HEK293 (cell line): ENCODE measurements around the gene GNG12.
A peak's percentile ranks its signal among the peaks of the same experiment; 100 is the strongest.

Source experiments
- CTCF ChIA-PET: fragments of 350-600 bp; formaldehyde crosslinking; extraction: SDS; loops from one replicate; lab custom pipeline; 2021; ENCODE audit warnings: antibody characterized with exemption; lab: Yijun Ruan, JAX
- POLR2A ChIA-PET: fragments of 300-600 bp; formaldehyde crosslinking; extraction: SDS; loops from one replicate; lab custom pipeline; 2020; ENCODE audit warnings: antibody characterized with exemption, inconsistent platforms; lab: Yijun Ruan, JAX
- H3K27ac ChIP-seq: fragments of 200-500 bp; sonication (Bioruptor generic); 2 replicates; pipeline ENCODE4 v1.5.1; 2014; ENCODE audit warnings: low read depth, low read length, control low read depth, inconsistent platforms; ENCODE audit errors: extremely low read depth
- H3K36me3 ChIP-seq, 2 experiments: fragments of 200-500 bp in 1 of 2; sonication (Bioruptor generic) in 1 of 2; 1 replicate in 1 of 2; 2 replicates in 1 of 2; pipeline ENCODE4 v1.5.1; 2014 to 2017; ENCODE audit warnings: inconsistent platforms in 2 of 2, low read length in 2 of 2; ENCODE audit not compliant: control insufficient read depth in 2 of 2, insufficient read depth in 1 of 2
- H3K4me1 ChIP-seq: fragments of 200-500 bp; sonication (Bioruptor generic); 2 replicates; pipeline ENCODE4 v1.5.1; 2014; ENCODE audit warnings: mild to moderate bottlenecking, low read length, inconsistent platforms; ENCODE audit not compliant: control insufficient read depth, insufficient read depth
- H3K4me3 ChIP-seq: 2 replicates; pipeline ENCODE4 v1.5.1; 2011; ENCODE audit warnings: low read depth, mild to moderate bottlenecking, control low read depth, low read length, moderate library complexity
- H3K9me3 ChIP-seq: fragments of 200-500 bp; sonication (Bioruptor generic); 2 replicates; pipeline ENCODE4 v1.5.1; 2014; ENCODE audit warnings: low read depth, low read length, inconsistent platforms; ENCODE audit not compliant: control insufficient read depth, insufficient read depth
- FEZF1 ChIP-seq: fragments of 450-650 bp; formaldehyde crosslinking; IDR thresholded peaks from 2 replicates; pipeline ENCODE4 v1.5.1; 2016; ENCODE audit warnings: missing biosample characterization, missing genetic modification characterization
- ZBTB26 ChIP-seq: fragments of 450-650 bp; formaldehyde crosslinking; optimal IDR thresholded peaks from 2 replicates; pipeline ENCODE3; 2016; ENCODE audit warnings: missing biosample characterization, mild to moderate bottlenecking, missing genetic modification characterization
- ZIC2 ChIP-seq: fragments of 450-650 bp; formaldehyde crosslinking; IDR thresholded peaks from 2 replicates; pipeline ENCODE4 v1.5.1; 2016; ENCODE audit warnings: missing biosample characterization, missing genetic modification characterization
- ZNF169 ChIP-seq: fragments of 450-650 bp; formaldehyde crosslinking; IDR thresholded peaks from 2 replicates; pipeline ENCODE4 v1.5.1; 2016; ENCODE audit warnings: missing biosample characterization, missing genetic modification characterization
- ZNF2 ChIP-seq: fragments of 450-650 bp; formaldehyde crosslinking; IDR thresholded peaks from 2 replicates; pipeline ENCODE4 v1.5.1; 2016; ENCODE audit warnings: missing biosample characterization, missing genetic modification characterization
- ZNF660 ChIP-seq: fragments of 450-650 bp; IDR thresholded peaks from 2 replicates; pipeline ENCODE4 v1.5.1; 2018; ENCODE audit warnings: missing biosample characterization, mild to moderate bottlenecking, missing genetic modification characterization
- ZNF692 ChIP-seq: fragments of 450-650 bp; formaldehyde crosslinking; IDR thresholded peaks from 2 replicates; pipeline ENCODE4 v1.5.1; 2016; ENCODE audit warnings: missing biosample characterization, missing genetic modification characterization

GNG12 gene

DNA sequence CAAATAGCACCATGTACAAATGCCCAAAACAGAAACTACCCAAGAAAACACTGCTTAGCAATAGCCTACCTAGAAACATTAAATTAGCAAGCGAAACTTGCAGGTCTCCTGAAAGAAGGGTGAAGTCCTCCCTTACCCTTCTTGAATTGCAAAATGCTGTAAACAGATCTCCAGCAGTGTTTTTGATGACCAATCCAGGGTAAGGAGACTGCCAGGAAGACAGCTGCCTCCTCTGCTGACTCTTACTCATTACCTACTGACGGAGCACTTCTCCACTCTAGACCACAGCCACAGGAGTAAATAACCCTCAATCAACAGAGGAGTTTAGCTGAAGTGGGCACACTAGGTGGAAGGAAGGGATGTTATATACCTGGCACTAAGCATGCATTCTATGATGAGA, 180.5 kb downstream of the GNG12 start:
- POLR2A ChIA-PET = no interaction called here
- Histone ChIP-seq H3K4me3 (no peak overlapping the region), H3K4me1 (no peaks in the 10 kb centered on the region), H3K9me3 (no peaks in the 10 kb centered on the region), H3K36me3 (no peaks in the 10 kb centered on the region), H3K27ac (no peak overlapping the region)
- no peak for TF ChIP-seq ZNF169 (tag by site-specific recombination)
- TF ChIP-seq ZNF2 = no peak
- no peak for TF ChIP-seq ZIC2
- TF ChIP-seq ZNF692 (tag by site-specific recombination) = 0 out of 2 replicates have a peak, but pooled peaks have one; percentile 25
- peak; percentile 16; the same call in 1 of the 2 replicates for TF ChIP-seq FEZF1
- TF ChIP-seq ZBTB26 (tag by site-specific recombination) = no peak
- peak; percentile 52 for TF ChIP-seq ZNF660 (tag by site-specific recombination)
- CTCF ChIA-PET = interaction anchor here (0.7 kb wide), 1 partner anchor 306 kb away, joined by 3 read pairs; no protein-coding TSS in a partner anchor
